SK-N-SH treated with all-trans-retinoic acid at 6 μM for 48 hours (cell line): Measurements from ENCODE around the gene TTC28.

Source experiments
- ATAC-seq: fragments of 200-7000 bp; cut with Tn5 transposase; 3 replicates; pipeline ENCODE4 v1.9.1; 2020; ENCODE audit warnings: mild to moderate bottlenecking, moderate library complexity
- ARNTL ChIP-seq: fragments of 450-650 bp; formaldehyde crosslinking; IDR thresholded peaks from 2 replicates; pipeline ENCODE4 v1.5.0; 2020; ENCODE audit warnings: low read depth, mild to moderate bottlenecking, moderate library complexity, borderline replicate concordance
- BACH2 ChIP-seq: fragments of 250-450 bp; sonication (Bioruptor Pico); IDR thresholded peaks from 2 replicates; pipeline ENCODE4 v1.9.0; 2021; ENCODE audit warnings: mild to moderate bottlenecking, borderline replicate concordance
- CSDC2 ChIP-seq: fragments of 250-450 bp; sonication (Bioruptor Pico); IDR thresholded peaks from 2 replicates; pipeline ENCODE4 v1.5.0; 2020; ENCODE audit warnings: mild to moderate bottlenecking, moderate library complexity
- ESRRG ChIP-seq: fragments of 250-450 bp; sonication (Bioruptor Pico); IDR thresholded peaks from 2 replicates; pipeline ENCODE4 v1.6.1; 2021; ENCODE audit warnings: mild to moderate bottlenecking
- GLIS3 ChIP-seq: fragments of 250-450 bp; sonication (Bioruptor Pico); IDR thresholded peaks from 2 replicates; pipeline ENCODE4 v1.5.0; 2020; ENCODE audit warnings: mild to moderate bottlenecking, moderate library complexity
- ISL1 ChIP-seq: fragments of 250-450 bp; sonication (Bioruptor Pico); IDR thresholded peaks from 2 replicates; pipeline ENCODE4 v2.1.2; 2022; ENCODE audit warnings: mild to moderate bottlenecking, moderate library complexity
- PPARA ChIP-seq: fragments of 250-450 bp; sonication (Bioruptor Pico); IDR thresholded peaks from 2 replicates; pipeline ENCODE4 v1.5.0; 2020; ENCODE audit warnings: mild to moderate bottlenecking, borderline replicate concordance
- RARB ChIP-seq: fragments of 250-450 bp; sonication (Bioruptor Pico); IDR thresholded peaks from 2 replicates; pipeline ENCODE4 v1.8.0; 2021; ENCODE audit warnings: mild to moderate bottlenecking, moderate library complexity
- SNAI2 ChIP-seq: fragments of 250-450 bp; sonication (Bioruptor Pico); IDR thresholded peaks from 2 replicates; pipeline ENCODE4 v1.5.0; 2020; ENCODE audit warnings: mild to moderate bottlenecking, moderate library complexity
- TCF4 ChIP-seq: fragments of 250-450 bp; sonication (Bioruptor Pico); IDR thresholded peaks from 2 replicates; pipeline ENCODE4 v1.8.0; 2021; ENCODE audit warnings: mild to moderate bottlenecking, moderate library complexity, borderline replicate concordance
- TOX ChIP-seq: fragments of 250-450 bp; sonication (Bioruptor Pico); IDR thresholded peaks from 2 replicates; pipeline ENCODE4 v1.8.0; 2021; ENCODE audit warnings: mild to moderate bottlenecking, moderate library complexity, borderline replicate concordance
- ZC3H10 ChIP-seq: fragments of 250-450 bp; sonication (Bioruptor Pico); IDR thresholded peaks from 2 replicates; pipeline ENCODE4 v1.5.1; 2021; ENCODE audit warnings: mild to moderate bottlenecking, moderate library complexity
- ZFP3 ChIP-seq: fragments of 250-450 bp; sonication (Bioruptor Pico); IDR thresholded peaks from 2 replicates; pipeline ENCODE4 v1.5.0; 2020; ENCODE audit warnings: mild to moderate bottlenecking, moderate library complexity
- ZFP30 ChIP-seq: fragments of 450-650 bp; formaldehyde crosslinking; IDR thresholded peaks from 2 replicates; pipeline ENCODE4 v1.5.0; 2022; ENCODE audit warnings: mild to moderate bottlenecking, moderate library complexity
- ZNF565 ChIP-seq: fragments of 450-650 bp; formaldehyde crosslinking; conservative IDR thresholded peaks from 2 replicates; pipeline ENCODE4 v1.5.0; 2020; ENCODE audit warnings: low read depth, mild to moderate bottlenecking, moderate library complexity
- ZNF8 ChIP-seq: fragments of 450-650 bp; formaldehyde crosslinking; IDR thresholded peaks from 2 replicates; pipeline ENCODE4 v1.5.0; 2020; ENCODE audit warnings: mild to moderate bottlenecking, moderate library complexity
- TF ChIP-seq, protein P1 (sequence below): fragments of 250-450 bp; sonication (Bioruptor Pico); IDR thresholded peaks from 2 replicates; pipeline ENCODE4 v1.8.0; 2021; ENCODE audit warnings: low read depth, mild to moderate bottlenecking, moderate library complexity, borderline replicate concordance
- TF ChIP-seq, protein P2 (sequence below): fragments of 250-450 bp; sonication (Bioruptor Pico); IDR thresholded peaks from 2 replicates; pipeline ENCODE4 v1.5.1; 2020; ENCODE audit warnings: low read depth, mild to moderate bottlenecking, moderate library complexity
- TF ChIP-seq, protein P3 (sequence below): fragments of 250-450 bp; sonication (Bioruptor Pico); IDR thresholded peaks from 2 replicates; pipeline ENCODE4 v1.8.0; 2020; ENCODE audit warnings: mild to moderate bottlenecking, moderate library complexity, borderline replicate concordance
- TF ChIP-seq, protein P4 (sequence below): fragments of 250-450 bp; sonication (Bioruptor Pico); IDR thresholded peaks from 2 replicates; pipeline ENCODE4 v1.5.1; 2021; ENCODE audit warnings: mild to moderate bottlenecking, moderate library complexity

The TTC28 gene

DNA sequence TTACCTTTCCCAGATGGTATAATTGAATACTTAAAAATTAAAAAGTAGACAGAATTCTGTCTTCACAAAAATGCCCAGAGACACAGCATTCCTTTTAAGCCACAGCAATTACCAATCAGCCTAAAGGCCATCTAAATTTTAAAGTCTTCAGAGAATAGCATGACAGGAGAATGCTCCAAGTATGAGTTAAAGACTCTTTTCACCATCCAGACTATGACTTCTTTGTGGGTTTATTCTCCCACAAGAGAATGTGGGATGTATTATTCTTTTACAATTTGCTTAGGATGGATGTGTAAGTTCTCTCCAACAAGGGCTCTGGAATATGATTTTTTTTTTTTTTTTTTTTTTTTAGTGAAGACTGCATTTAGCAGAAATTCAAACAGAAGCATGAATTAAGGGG is 249.9 kb downstream of the TTC28 start:
- no peak for TF ChIP-seq ISL1 (CRISPR knock-in tag)
- TF ChIP-seq ZFP30, result no peak
- TF ChIP-seq, protein P1, sequence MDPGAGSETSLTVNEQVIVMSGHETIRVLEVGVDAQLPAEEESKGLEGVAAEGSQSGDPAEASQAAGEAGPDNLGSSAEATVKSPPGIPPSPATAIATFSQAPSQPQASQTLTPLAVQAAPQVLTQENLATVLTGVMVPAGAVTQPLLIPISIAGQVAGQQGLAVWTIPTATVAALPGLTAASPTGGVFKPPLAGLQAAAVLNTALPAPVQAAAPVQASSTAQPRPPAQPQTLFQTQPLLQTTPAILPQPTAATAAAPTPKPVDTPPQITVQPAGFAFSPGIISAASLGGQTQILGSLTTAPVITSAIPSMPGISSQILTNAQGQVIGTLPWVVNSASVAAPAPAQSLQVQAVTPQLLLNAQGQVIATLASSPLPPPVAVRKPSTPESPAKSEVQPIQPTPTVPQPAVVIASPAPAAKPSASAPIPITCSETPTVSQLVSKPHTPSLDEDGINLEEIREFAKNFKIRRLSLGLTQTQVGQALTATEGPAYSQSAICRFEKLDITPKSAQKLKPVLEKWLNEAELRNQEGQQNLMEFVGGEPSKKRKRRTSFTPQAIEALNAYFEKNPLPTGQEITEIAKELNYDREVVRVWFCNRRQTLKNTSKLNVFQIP (CRISPR knock-in tag), result no peak
- no peak for TF ChIP-seq GLIS3 (CRISPR knock-in tag)
- TF ChIP-seq ZC3H10, result no peak
- no peak for TF ChIP-seq ZNF565 (CRISPR knock-in tag)
- no peak for TF ChIP-seq BACH2 (CRISPR knock-in tag)
- TF ChIP-seq, protein P2, sequence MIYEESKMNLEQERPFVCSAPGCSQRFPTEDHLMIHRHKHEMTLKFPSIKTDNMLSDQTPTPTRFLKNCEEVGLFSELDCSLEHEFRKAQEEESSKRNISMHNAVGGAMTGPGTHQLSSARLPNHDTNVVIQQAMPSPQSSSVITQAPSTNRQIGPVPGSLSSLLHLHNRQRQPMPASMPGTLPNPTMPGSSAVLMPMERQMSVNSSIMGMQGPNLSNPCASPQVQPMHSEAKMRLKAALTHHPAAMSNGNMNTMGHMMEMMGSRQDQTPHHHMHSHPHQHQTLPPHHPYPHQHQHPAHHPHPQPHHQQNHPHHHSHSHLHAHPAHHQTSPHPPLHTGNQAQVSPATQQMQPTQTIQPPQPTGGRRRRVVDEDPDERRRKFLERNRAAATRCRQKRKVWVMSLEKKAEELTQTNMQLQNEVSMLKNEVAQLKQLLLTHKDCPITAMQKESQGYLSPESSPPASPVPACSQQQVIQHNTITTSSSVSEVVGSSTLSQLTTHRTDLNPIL, result no peak
- no peak for TF ChIP-seq PPARA (CRISPR knock-in tag)
- TF ChIP-seq, protein P3, sequence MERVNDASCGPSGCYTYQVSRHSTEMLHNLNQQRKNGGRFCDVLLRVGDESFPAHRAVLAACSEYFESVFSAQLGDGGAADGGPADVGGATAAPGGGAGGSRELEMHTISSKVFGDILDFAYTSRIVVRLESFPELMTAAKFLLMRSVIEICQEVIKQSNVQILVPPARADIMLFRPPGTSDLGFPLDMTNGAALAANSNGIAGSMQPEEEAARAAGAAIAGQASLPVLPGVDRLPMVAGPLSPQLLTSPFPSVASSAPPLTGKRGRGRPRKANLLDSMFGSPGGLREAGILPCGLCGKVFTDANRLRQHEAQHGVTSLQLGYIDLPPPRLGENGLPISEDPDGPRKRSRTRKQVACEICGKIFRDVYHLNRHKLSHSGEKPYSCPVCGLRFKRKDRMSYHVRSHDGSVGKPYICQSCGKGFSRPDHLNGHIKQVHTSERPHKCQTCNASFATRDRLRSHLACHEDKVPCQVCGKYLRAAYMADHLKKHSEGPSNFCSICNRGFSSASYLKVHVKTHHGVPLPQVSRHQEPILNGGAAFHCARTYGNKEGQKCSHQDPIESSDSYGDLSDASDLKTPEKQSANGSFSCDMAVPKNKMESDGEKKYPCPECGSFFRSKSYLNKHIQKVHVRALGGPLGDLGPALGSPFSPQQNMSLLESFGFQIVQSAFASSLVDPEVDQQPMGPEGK (CRISPR knock-in tag), result no peak
- TF ChIP-seq CSDC2 (CRISPR knock-in tag), result no peak
- TF ChIP-seq ARNTL, result no peak
- TF ChIP-seq TCF4 (CRISPR knock-in tag), result no peak
- no peak for TF ChIP-seq RARB
- no peak for TF ChIP-seq ESRRG (CRISPR knock-in tag)
- ATAC-seq, result no peak

DNA sequence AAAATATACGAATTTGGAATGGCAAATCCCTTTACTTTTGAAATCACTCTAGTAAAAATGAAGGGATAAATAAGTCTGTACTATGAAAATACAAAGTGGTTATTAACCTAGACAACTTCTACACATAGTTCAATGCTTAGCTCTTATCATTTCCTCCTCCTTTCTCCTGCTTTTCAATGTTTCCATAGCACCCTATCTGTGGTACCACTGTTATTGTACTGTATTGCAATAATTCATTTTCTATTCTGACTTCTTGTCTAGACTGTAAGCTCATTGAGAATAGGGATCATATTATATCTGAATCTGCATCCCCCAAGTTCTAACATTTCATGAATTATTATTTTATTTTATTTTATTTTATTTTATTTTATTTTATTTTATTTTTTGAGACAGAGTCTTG is 251.4 kb downstream of the TTC28 start:
- TF ChIP-seq ZNF565 (CRISPR knock-in tag) (no peak), SNAI2 (no peak), TOX (CRISPR knock-in tag) (no peak), RARB (no peak), ISL1 (CRISPR knock-in tag) (no peak), TCF4 (CRISPR knock-in tag) (no peak), BACH2 (CRISPR knock-in tag) (no peak)
- TF ChIP-seq, protein P4, sequence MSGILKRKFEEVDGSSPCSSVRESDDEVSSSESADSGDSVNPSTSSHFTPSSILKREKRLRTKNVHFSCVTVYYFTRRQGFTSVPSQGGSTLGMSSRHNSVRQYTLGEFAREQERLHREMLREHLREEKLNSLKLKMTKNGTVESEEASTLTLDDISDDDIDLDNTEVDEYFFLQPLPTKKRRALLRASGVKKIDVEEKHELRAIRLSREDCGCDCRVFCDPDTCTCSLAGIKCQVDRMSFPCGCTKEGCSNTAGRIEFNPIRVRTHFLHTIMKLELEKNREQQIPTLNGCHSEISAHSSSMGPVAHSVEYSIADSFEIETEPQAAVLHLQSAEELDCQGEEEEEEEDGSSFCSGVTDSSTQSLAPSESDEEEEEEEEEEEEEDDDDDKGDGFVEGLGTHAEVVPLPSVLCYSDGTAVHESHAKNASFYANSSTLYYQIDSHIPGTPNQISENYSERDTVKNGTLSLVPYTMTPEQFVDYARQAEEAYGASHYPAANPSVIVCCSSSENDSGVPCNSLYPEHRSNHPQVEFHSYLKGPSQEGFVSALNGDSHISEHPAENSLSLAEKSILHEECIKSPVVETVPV (CRISPR knock-in tag), result no peak

DNA sequence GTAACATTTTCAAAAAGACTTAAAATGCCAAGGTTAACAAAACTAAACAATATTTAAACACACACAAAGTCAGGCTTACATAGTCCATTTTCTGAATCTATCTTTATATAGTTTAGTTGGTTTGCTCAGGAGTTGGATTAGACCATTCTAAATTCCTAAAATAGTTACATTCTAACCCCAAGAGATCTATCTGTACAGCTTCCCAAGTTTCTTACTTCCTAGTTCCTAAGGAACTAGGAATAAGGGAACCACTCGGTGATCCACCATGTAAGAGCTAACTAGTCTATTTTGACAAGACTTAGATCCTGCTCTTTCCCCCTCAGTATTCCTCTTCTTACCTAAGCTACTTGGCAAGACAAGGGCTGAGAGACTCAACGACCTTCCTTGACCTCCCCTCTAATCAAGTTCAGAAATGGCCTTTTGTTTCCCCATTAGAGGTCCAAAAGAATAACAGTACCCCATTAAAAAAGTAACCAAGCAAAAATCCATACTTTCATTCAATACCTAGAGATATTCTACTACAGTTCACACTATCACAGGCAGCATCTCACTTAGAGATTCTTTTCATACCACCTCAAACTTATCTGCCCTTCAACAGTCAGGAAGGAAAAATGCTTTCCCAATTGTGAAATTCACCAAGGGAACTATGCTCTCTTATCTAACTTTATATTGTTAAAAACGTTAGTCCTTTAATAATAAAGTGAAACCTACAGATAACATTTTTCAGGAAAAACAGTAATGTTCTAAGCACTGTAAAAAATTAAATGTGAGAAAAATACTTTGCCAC is 253.1 kb downstream of the TTC28 start:
- TF ChIP-seq ZNF565 (CRISPR knock-in tag) (no peak), TOX (CRISPR knock-in tag) (no peak), SNAI2 (0 out of 2 replicates have a peak, but pooled peaks have one; percentile 30), ISL1 (CRISPR knock-in tag) (peak; percentile 61), ZC3H10 (no peak)
- TF ChIP-seq, all 23 proteins: peak for 2
- peak; percentile 67; the same call in 2 of the 3 replicates for ATAC-seq

More for the DNA sequence above, 251.4 kb downstream of the TTC28 start:
- no peak for ATAC-seq

DNA sequence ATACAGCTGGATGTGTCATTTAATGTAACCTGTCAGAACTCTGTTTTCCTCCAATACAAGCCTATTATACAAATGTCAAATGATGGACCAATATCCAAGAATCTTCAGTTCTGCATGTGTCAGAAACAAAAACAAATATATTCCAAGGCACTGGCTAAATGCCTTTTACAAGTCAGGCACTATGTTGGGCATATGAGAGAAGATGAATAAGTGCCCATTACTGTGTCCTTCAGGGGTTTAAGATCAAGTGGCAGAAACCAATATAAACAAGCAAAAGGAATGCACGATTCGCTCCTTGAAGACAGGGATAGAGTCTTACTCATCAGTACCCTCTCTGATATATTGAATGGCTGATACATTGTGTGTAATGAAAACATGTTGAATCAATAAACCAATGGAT is 254.4 kb downstream of the TTC28 start:
- TF ChIP-seq, protein P2, result no peak
- TF ChIP-seq, protein P4 (CRISPR knock-in tag), result no peak
- TF ChIP-seq ZNF8 (CRISPR knock-in tag) (no peak), TOX (CRISPR knock-in tag) (no peak), ZFP3 (no peak)
- TF ChIP-seq, protein P1 (CRISPR knock-in tag), result no peak
- ATAC-seq, result no peak
